IMR-90 (cell line): ENCODE data around the gene RTN4IP1. TPM values are rescaled to one million over a fixed set of nuclear protein-coding genes. Genes with fewer than 3 reads are reported as not detected.

ENCODE experiments used
- ATAC-seq: fragments of 200-7000 bp; cut with Tn5 transposase; 2 replicates; pipeline ENCODE4 v1.9.1; 2020; ENCODE audit warnings: low read depth, mild to moderate bottlenecking, moderate library complexity
- BruUV-seq: library from RNA; stranded (reverse); fragments of 400-500 nt; replicated peaks from 2 replicates; lab custom pipeline; 2021; lab: Mats Ljungman, UMichigan
- CTCF ChIA-PET: fragments of 300-600 bp; formaldehyde crosslinking; extraction: SDS; loops from one replicate; lab custom pipeline; 2021; ENCODE audit warnings: antibody characterized with exemption; lab: Yijun Ruan, JAX
- POLR2A ChIA-PET: fragments of 300-600 bp; sonication (Branson Sonifier 250); formaldehyde crosslinking; loops from one replicate; lab custom pipeline; 2022; ENCODE audit warnings: antibody characterized with exemption; ENCODE audit not compliant: unreplicated experiment; lab: Charles Lee
- DNase-seq: peaks from one replicate; pipeline ENCODE4 v3.0.0; 2013
- H2AFZ ChIP-seq: replicated peaks from 2 replicates; pipeline ENCODE3; 2013; ENCODE audit warnings: low read length, mild to moderate bottlenecking; ENCODE audit not compliant: poor library complexity
- H2AK5ac ChIP-seq: 2 replicates; pipeline ENCODE4 v1.6.1; 2013; ENCODE audit warnings: low read depth, low read length, inconsistent platforms
- H2AK9ac ChIP-seq: replicated peaks from 2 replicates; pipeline ENCODE3; 2013; ENCODE audit warnings: mild to moderate bottlenecking, low read depth, low read length, moderate library complexity; ENCODE audit not compliant: poor library complexity
- H2BK120ac ChIP-seq: 2 replicates; pipeline ENCODE4 v1.6.1; 2013; ENCODE audit warnings: low read depth, low read length, inconsistent platforms
- H2BK15ac ChIP-seq: 3 replicates; pipeline ENCODE4 v1.6.1; 2013; ENCODE audit warnings: low read depth, low read length, inconsistent platforms
- H2BK20ac ChIP-seq: 2 replicates; pipeline ENCODE4 v1.6.1; 2013; ENCODE audit warnings: low read depth, mild to moderate bottlenecking, inconsistent platforms, low read length, moderate library complexity
- H2BK5ac ChIP-seq: 2 replicates; pipeline ENCODE4 v1.6.1; 2013; ENCODE audit warnings: mild to moderate bottlenecking, low read depth, low read length, inconsistent platforms; ENCODE audit not compliant: poor library complexity, severe bottlenecking
- H3K14ac ChIP-seq: replicated peaks from 2 replicates; pipeline ENCODE4 v1.6.1; 2013; ENCODE audit warnings: low read depth, low read length, inconsistent platforms
- H3K18ac ChIP-seq: 2 replicates; pipeline ENCODE4 v1.6.1; 2013; ENCODE audit warnings: low read depth, low read length, control low read depth
- H3K23ac ChIP-seq: 2 replicates; pipeline ENCODE4 v1.6.1; 2013; ENCODE audit warnings: low read depth, low read length, inconsistent platforms
- H3K27ac ChIP-seq: 2 replicates; pipeline ENCODE4 v1.5.1; 2013; ENCODE audit warnings: mild to moderate bottlenecking, control low read depth, low read length; ENCODE audit not compliant: insufficient read depth
- H3K27me3 ChIP-seq: 2 replicates; pipeline ENCODE4 v1.6.1; 2013; ENCODE audit warnings: low read length; ENCODE audit not compliant: control insufficient read depth, insufficient read depth
- H3K36me3 ChIP-seq: 2 replicates; pipeline ENCODE4 v1.6.1; 2013; ENCODE audit warnings: low read length, mixed read lengths; ENCODE audit not compliant: control insufficient read depth, insufficient read depth
- H3K4ac ChIP-seq: 2 replicates; pipeline ENCODE4 v1.6.1; 2013; ENCODE audit warnings: low read depth, low read length, inconsistent platforms
- H3K4me1 ChIP-seq: 2 replicates; pipeline ENCODE4 v1.6.1; 2013; ENCODE audit warnings: low read length, mixed read lengths; ENCODE audit not compliant: control insufficient read depth, insufficient read depth
- H3K4me2 ChIP-seq: 2 replicates; pipeline ENCODE4 v1.6.1; 2013; ENCODE audit warnings: low read depth, mild to moderate bottlenecking, control low read depth, low read length, moderate library complexity
- H3K4me3 ChIP-seq: 2 replicates; pipeline ENCODE4 v1.5.1; 2013; ENCODE audit warnings: low read depth, mild to moderate bottlenecking, control low read depth, low read length, moderate library complexity; ENCODE audit not compliant: insufficient read depth
- H3K56ac ChIP-seq: 2 replicates; pipeline ENCODE4 v1.6.1; 2013; ENCODE audit warnings: low read length, inconsistent platforms; ENCODE audit not compliant: insufficient read depth; ENCODE audit errors: extremely low read depth
- H3K79me1 ChIP-seq, 2 experiments: 2 replicates each; pipeline ENCODE4 v1.6.1; 2013; ENCODE audit warnings: low read length in 2 of 2, inconsistent platforms in 1 of 2, low read depth in 1 of 2
- H3K9ac ChIP-seq: 2 replicates; pipeline ENCODE4 v1.6.1; 2013; ENCODE audit warnings: low read depth, low read length, control low read depth
- H3K9me1 ChIP-seq: 2 replicates; pipeline ENCODE4 v1.6.1; 2013; ENCODE audit warnings: low read length, inconsistent platforms; ENCODE audit not compliant: insufficient read depth
- H3K9me3 ChIP-seq: 2 replicates; pipeline ENCODE4 v1.6.1; 2013; ENCODE audit warnings: low read length; ENCODE audit not compliant: control insufficient read depth, insufficient read depth
- H4K20me1 ChIP-seq: 2 replicates; pipeline ENCODE4 v1.6.1; 2013; ENCODE audit warnings: low read length, inconsistent platforms; ENCODE audit not compliant: insufficient read depth
- H4K5ac ChIP-seq: 2 replicates; pipeline ENCODE4 v1.6.1; 2013; ENCODE audit warnings: mild to moderate bottlenecking, low read depth, low read length, control low read depth
- H4K8ac ChIP-seq, 2 experiments: 2 replicates each; pipeline ENCODE4 v1.6.1; 2013; ENCODE audit warnings: low read depth in 2 of 2, low read length in 2 of 2, control low read depth in 1 of 2, inconsistent platforms in 1 of 2
- H4K91ac ChIP-seq: 2 replicates; pipeline ENCODE4 v1.6.1; 2013; ENCODE audit warnings: low read depth, low read length, inconsistent platforms; ENCODE audit not compliant: insufficient read depth
- BHLHE40 ChIP-seq: fragments of 150-350 bp; IDR thresholded peaks from 2 replicates; pipeline ENCODE4 v1.6.1; 2016; ENCODE audit warnings: mild to moderate bottlenecking, low read depth, low read length
- CEBPB ChIP-seq: IDR thresholded peaks from 2 replicates; pipeline ENCODE4 v1.6.1; 2012; ENCODE audit warnings: low read depth, low read length, improper control_type of control experiment
- CHD1 ChIP-seq: IDR thresholded peaks from 2 replicates; pipeline ENCODE4 v1.6.1; 2012; ENCODE audit warnings: low read depth, low read length, improper control_type of control experiment
- FOS ChIP-seq: fragments of 150-350 bp; IDR thresholded peaks from 2 replicates; pipeline ENCODE4 v1.6.1; 2016; ENCODE audit warnings: low read depth, low read length
- MAFK ChIP-seq: IDR thresholded peaks from 2 replicates; pipeline ENCODE4 v1.6.1; 2012; ENCODE audit warnings: low read depth, low read length, improper control_type of control experiment
- MAZ ChIP-seq: IDR thresholded peaks from 2 replicates; pipeline ENCODE4 v1.6.1; 2012; ENCODE audit warnings: low read depth, mild to moderate bottlenecking, low read length, improper control_type of control experiment, moderate library complexity, borderline replicate concordance
- MXI1 ChIP-seq: IDR thresholded peaks from 2 replicates; pipeline ENCODE4 v1.6.1; 2012; ENCODE audit warnings: low read depth, mild to moderate bottlenecking, low read length, moderate library complexity, borderline replicate concordance
- NFE2L2 ChIP-seq: fragments of 150-350 bp; IDR thresholded peaks from 2 replicates; pipeline ENCODE4 v1.6.1; 2016; ENCODE audit warnings: low read depth, mild to moderate bottlenecking, low read length
- POLR2A ChIP-seq: IDR thresholded peaks from 2 replicates; pipeline ENCODE4 v1.6.1; 2012; ENCODE audit warnings: mild to moderate bottlenecking, low read depth, low read length
- RAD21 ChIP-seq: IDR thresholded peaks from 2 replicates; pipeline ENCODE4 v1.6.1; 2012; ENCODE audit warnings: low read length, improper control_type of control experiment
- RCOR1 ChIP-seq: IDR thresholded peaks from 2 replicates; pipeline ENCODE4 v1.6.1; 2012; ENCODE audit warnings: mild to moderate bottlenecking, low read length, improper control_type of control experiment; ENCODE audit not compliant: insufficient replicate concordance
- RFX5 ChIP-seq: IDR thresholded peaks from 2 replicates; pipeline ENCODE4 v1.8.0; 2012; ENCODE audit warnings: low read depth, mild to moderate bottlenecking, low read length, moderate library complexity
- SMC3 ChIP-seq: fragments of 150-350 bp; IDR thresholded peaks from 2 replicates; pipeline ENCODE4 v1.6.1; 2016; ENCODE audit warnings: low read depth, mild to moderate bottlenecking, antibody characterized with exemption, low read length, moderate library complexity
- USF2 ChIP-seq: fragments of 150-350 bp; IDR thresholded peaks from 2 replicates; pipeline ENCODE4 v1.6.1; 2017; ENCODE audit warnings: mild to moderate bottlenecking, antibody characterized with exemption, low read length, low read depth
- WGBS, 2 experiments: methylation state at CpG; one replicate each; pipeline versions ENCODE4 v1.1.5 to v1.1.7; 2013; ENCODE audit warnings: missing lambda C conversion rate in 2 of 2; ENCODE audit not compliant: insufficient read length in 1 of 2; ENCODE audit errors: extremely low coverage in 2 of 2; 5-methylcytosine and 5-hydroxymethylcytosine counted together
- dilution Hi-C: fragments of 300-500 bp; cut with HindIII; formaldehyde crosslinking; loops from one replicate; pipeline ENCODE4 v1.14.3; 2018; ENCODE audit warnings: low sequenced_read_pairs; ENCODE audit not compliant: unreplicated experiment
- in situ Hi-C: fragments of 300-500 bp; cut with MboI; formaldehyde crosslinking; loops from 3 replicates; pipeline ENCODE4 v1.14.3; 2019; ENCODE audit warnings: low sequenced_read_pairs, inconsistent platforms, mixed read lengths
- intact Hi-C: fragments of 100-400 bp; cut with micrococcal nuclease; formaldehyde crosslinking; loops from 2 replicates; pipeline ENCODE4 v1.10.0; 2022
- polyA plus RNA-seq, 3 experiments: library from polyadenylated mRNA; depleted of rRNA; stranded (reverse); fragments of >200 nt; gene quantifications; 2 replicates each; pipeline ENCODE4 v1.2.3, GENCODE V29; 2012; ENCODE audit warnings: low replicate concordance in 1 of 3
- total RNA-seq: library from RNA; depleted of rRNA; stranded (reverse); fragments of >200 nt; gene quantifications from 2 replicates; pipeline ENCODE4 v1.2.3, GENCODE V29; 2012
- TF ChIP-seq, protein P1 (sequence below): conservative IDR thresholded peaks from 2 replicates; pipeline ENCODE4 v1.5.1; 2012; ENCODE audit warnings: mild to moderate bottlenecking, low read depth, low read length, improper control_type of control experiment
- TF ChIP-seq, protein P2 (sequence below): fragments of 150-350 bp; IDR thresholded peaks from 2 replicates; pipeline ENCODE4 v1.6.1; 2016; ENCODE audit warnings: low read depth, mild to moderate bottlenecking, low read length, moderate library complexity, borderline replicate concordance

Gene RTN4IP1
- total and polyA plus RNA-seq, 2 of the 4 experiments (the other 2 are of a cell fraction) = 5.7 to 9.9 TPM

- Histone ChIP-seq H3K36me3 (no peaks in the 10 kb centered on the region), H2AK5ac (no peak overlapping the region), H3K23ac (no peak overlapping the region), H3K27ac (no peak overlapping the region), H2AK9ac (no peak overlapping the region), H3K4ac (no peak overlapping the region), H3K18ac (no peak overlapping the region), H3K14ac (no peak overlapping the region), H2BK120ac (no peak overlapping the region), H3K4me2 (no peak overlapping the region), H2BK20ac (no peak overlapping the region), H2BK15ac (no peak overlapping the region), H4K91ac (no peak overlapping the region), H2AFZ (no peak overlapping the region), H3K4me3 (no peak overlapping the region), H4K20me1 (no peaks in the 10 kb centered on the region), H3K27me3 (no peaks in the 10 kb centered on the region), H3K9ac (no peak overlapping the region), H3K56ac (no peak overlapping the region), H4K8ac (no peak overlapping the region), H3K79me1 (no peaks in the 10 kb centered on the region), H2BK5ac (no peak overlapping the region), H3K9me3 (no peaks in the 10 kb centered on the region), H3K4me1 (no peaks in the 10 kb centered on the region; the same call in 1 of the 2 replicates), H3K9me1 (0 out of 2 replicates have a peak, but pooled peaks cover 5% of the 10 kb centered on the region), H4K5ac (no peak overlapping the region)
- ATAC-seq = peak; percentile 49; the same call in 1 of the 2 replicates
- CTCF ChIA-PET = interaction anchor here (0.8 to 2.2 kb wide), 2 partner anchors 10 to 107 kb away, joined by 3 to 8 read pairs; no protein-coding TSS in a partner anchor
- TF ChIP-seq MXI1 = no peak
- no peak for TF ChIP-seq FOS
- TF ChIP-seq, protein P1, sequence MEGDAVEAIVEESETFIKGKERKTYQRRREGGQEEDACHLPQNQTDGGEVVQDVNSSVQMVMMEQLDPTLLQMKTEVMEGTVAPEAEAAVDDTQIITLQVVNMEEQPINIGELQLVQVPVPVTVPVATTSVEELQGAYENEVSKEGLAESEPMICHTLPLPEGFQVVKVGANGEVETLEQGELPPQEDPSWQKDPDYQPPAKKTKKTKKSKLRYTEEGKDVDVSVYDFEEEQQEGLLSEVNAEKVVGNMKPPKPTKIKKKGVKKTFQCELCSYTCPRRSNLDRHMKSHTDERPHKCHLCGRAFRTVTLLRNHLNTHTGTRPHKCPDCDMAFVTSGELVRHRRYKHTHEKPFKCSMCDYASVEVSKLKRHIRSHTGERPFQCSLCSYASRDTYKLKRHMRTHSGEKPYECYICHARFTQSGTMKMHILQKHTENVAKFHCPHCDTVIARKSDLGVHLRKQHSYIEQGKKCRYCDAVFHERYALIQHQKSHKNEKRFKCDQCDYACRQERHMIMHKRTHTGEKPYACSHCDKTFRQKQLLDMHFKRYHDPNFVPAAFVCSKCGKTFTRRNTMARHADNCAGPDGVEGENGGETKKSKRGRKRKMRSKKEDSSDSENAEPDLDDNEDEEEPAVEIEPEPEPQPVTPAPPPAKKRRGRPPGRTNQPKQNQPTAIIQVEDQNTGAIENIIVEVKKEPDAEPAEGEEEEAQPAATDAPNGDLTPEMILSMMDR = peak; percentile 54
- TF ChIP-seq BHLHE40 = no peak
- no peak for TF ChIP-seq MAZ
- TF ChIP-seq SMC3 = peak; percentile 68
- no peak for TF ChIP-seq CHD1
- TF ChIP-seq POLR2A = no peak
- no peak for TF ChIP-seq MAFK
- peak; percentile 61 for TF ChIP-seq RAD21
- no peak for TF ChIP-seq NFE2L2
- TF ChIP-seq CEBPB = no peak
- TF ChIP-seq USF2 = no peak
- no peak for TF ChIP-seq RCOR1
- TF ChIP-seq, protein P2, sequence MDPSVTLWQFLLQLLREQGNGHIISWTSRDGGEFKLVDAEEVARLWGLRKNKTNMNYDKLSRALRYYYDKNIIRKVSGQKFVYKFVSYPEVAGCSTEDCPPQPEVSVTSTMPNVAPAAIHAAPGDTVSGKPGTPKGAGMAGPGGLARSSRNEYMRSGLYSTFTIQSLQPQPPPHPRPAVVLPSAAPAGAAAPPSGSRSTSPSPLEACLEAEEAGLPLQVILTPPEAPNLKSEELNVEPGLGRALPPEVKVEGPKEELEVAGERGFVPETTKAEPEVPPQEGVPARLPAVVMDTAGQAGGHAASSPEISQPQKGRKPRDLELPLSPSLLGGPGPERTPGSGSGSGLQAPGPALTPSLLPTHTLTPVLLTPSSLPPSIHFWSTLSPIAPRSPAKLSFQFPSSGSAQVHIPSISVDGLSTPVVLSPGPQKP = no peak
- no peak for TF ChIP-seq RFX5
- dilution Hi-C loops (loop anchor here (25.0 kb wide), 1 partner anchor 119 kb away; no protein-coding TSS in a partner anchor), in situ Hi-C loops (no loop called here), intact Hi-C loops (loop anchor here (2.0 kb wide), 2 partner anchors 46 to 110 kb away; no protein-coding TSS in a partner anchor)
- no CpG with 5 or more reads among the region's 3 CpGs for WGBS, 2 experiments
- peak; percentile 47 for DNase-seq
- POLR2A ChIA-PET = no interaction called here
- no TSS peak for BruUV-seq
Measured at GRCh38 chr6:106556368-106556960, 72.8 kb downstream of the RTN4IP1 start.
